CD14-positive monocyte (primary cell): ENCODE data around the gene COMMD1. TPM values are rescaled to one million over a fixed set of nuclear protein-coding genes. Genes with fewer than 3 reads are reported as not detected.

ENCODE experiments used
- DNase-seq, 3 donors: peaks; one replicate each; pipeline ENCODE4 v3.0.0-alpha.2; 2011 to 2022
- H2AFZ ChIP-seq: 2 replicates; pipeline ENCODE4 v1.6.0; 2012; ENCODE audit warnings: mild to moderate bottlenecking, low read depth, low read length, inconsistent platforms; ENCODE audit not compliant: insufficient read depth, poor library complexity, severe bottlenecking
- H3K27ac ChIP-seq, 2 donors: 1 replicate in 1 of 2; 2 replicates in 1 of 2; pipeline ENCODE4 v1.5.1; 2012 to 2013; ENCODE audit warnings: low read length in 2 of 2, control low read depth in 1 of 2, inconsistent platforms in 1 of 2, low read depth in 1 of 2, mild to moderate bottlenecking in 1 of 2
- H3K27me3 ChIP-seq, 2 donors: one replicate each; pipeline versions ENCODE4 v1.6.0 to v1.6.1; 2011 to 2013; ENCODE audit warnings: low read length in 2 of 2; ENCODE audit not compliant: control insufficient read depth in 2 of 2, insufficient read depth in 2 of 2
- H3K36me3 ChIP-seq, 2 donors: replicated peaks in 1 of 2; 1 replicate in 1 of 2; 2 replicates in 1 of 2; pipeline versions ENCODE4 v1.5.1 to v1.6.1; 2012 to 2013; ENCODE audit warnings: low read length in 2 of 2, control low read depth in 1 of 2, inconsistent platforms in 1 of 2, mild to moderate bottlenecking in 1 of 2; ENCODE audit not compliant: insufficient read depth in 2 of 2, control insufficient read depth in 1 of 2
- H3K4me1 ChIP-seq, 2 donors: 1 replicate in 1 of 2; 2 replicates in 1 of 2; pipeline versions ENCODE4 v1.5.1 to v1.6.1; 2012 to 2013; ENCODE audit warnings: low read length in 2 of 2, control low read depth in 1 of 2, inconsistent platforms in 1 of 2, mild to moderate bottlenecking in 1 of 2, moderate library complexity in 1 of 2; ENCODE audit not compliant: insufficient read depth in 2 of 2, control insufficient read depth in 1 of 2
- H3K4me2 ChIP-seq: replicated peaks from 2 replicates; pipeline ENCODE3; 2012; ENCODE audit warnings: low read length, moderate library complexity, mild to moderate bottlenecking; ENCODE audit not compliant: poor library complexity, severe bottlenecking; ENCODE audit errors: extremely low read depth
- H3K4me3 ChIP-seq, 3 experiments: fragments of 200-600 bp in 1 of 3; sonication (generic) in 1 of 3; replicated peaks in 1 of 3; 1 replicate in 2 of 3; 2 replicates in 1 of 3; pipeline ENCODE4 v1.5.1; 2011 to 2013; ENCODE audit warnings: low read length in 3 of 3, mild to moderate bottlenecking in 3 of 3, control low read depth in 2 of 3, low read depth in 2 of 3, inconsistent platforms in 1 of 3, moderate library complexity in 1 of 3
- H3K79me2 ChIP-seq: 2 replicates; pipeline ENCODE4 v1.6.0; 2012; ENCODE audit warnings: mild to moderate bottlenecking, control low read depth, inconsistent platforms, low read length, moderate library complexity; ENCODE audit not compliant: insufficient read depth
- H3K9ac ChIP-seq: 2 replicates; pipeline ENCODE4 v1.6.0; 2017; ENCODE audit warnings: low read length, mild to moderate bottlenecking; ENCODE audit not compliant: insufficient read depth, poor library complexity, severe bottlenecking
- H3K9me3 ChIP-seq, 2 donors: replicated peaks in 1 of 2; 1 replicate in 1 of 2; 2 replicates in 1 of 2; pipeline versions ENCODE4 v1.5.1 to v1.6.1; 2012 to 2013; ENCODE audit warnings: low read length in 2 of 2, control low read depth in 1 of 2; ENCODE audit not compliant: control insufficient read depth in 1 of 2, insufficient read depth in 1 of 2
- H4K20me1 ChIP-seq: 2 replicates; pipeline ENCODE4 v1.6.0; 2012; ENCODE audit warnings: mild to moderate bottlenecking, low read length, control low read depth, moderate library complexity; ENCODE audit not compliant: insufficient read depth
- H3K27ac Mint-ChIP-seq, 7 donors: one replicate each; pipeline ENCODE4 v1.8.0; 2020; ENCODE audit warnings: mild to moderate bottlenecking in 7 of 7, mixed read lengths in 7 of 7, moderate library complexity in 6 of 7, inconsistent platforms in 2 of 7
- H3K27me3 Mint-ChIP-seq, 3 donors: one replicate each; pipeline ENCODE4 v1.8.0; 2021 to 2022; ENCODE audit warnings: low read depth in 3 of 3, mild to moderate bottlenecking in 3 of 3, mixed read lengths in 3 of 3, moderate library complexity in 3 of 3, inconsistent platforms in 1 of 3
- H3K36me3 Mint-ChIP-seq, 2 donors: one replicate each; pipeline ENCODE4 v1.8.0; 2020; ENCODE audit warnings: mixed read lengths in 2 of 2, inconsistent platforms in 1 of 2, mild to moderate bottlenecking in 1 of 2
- H3K4me1 Mint-ChIP-seq: one replicate; pipeline ENCODE4 v1.8.0; 2020; ENCODE audit warnings: mild to moderate bottlenecking, mixed read lengths
- H3K4me3 Mint-ChIP-seq, 2 donors: one replicate each; pipeline ENCODE4 v1.8.0; 2020; ENCODE audit warnings: mild to moderate bottlenecking in 2 of 2, mixed read lengths in 2 of 2, moderate library complexity in 1 of 2
- H3K9me3 Mint-ChIP-seq, 7 donors: one replicate each; pipeline ENCODE4 v1.8.0; 2020 to 2022; ENCODE audit warnings: mixed read lengths in 7 of 7, mild to moderate bottlenecking in 6 of 7, moderate library complexity in 6 of 7, inconsistent platforms in 2 of 7
- WGBS: methylation state at CpG from one replicate; pipeline ENCODE4 v1.1.5; 2013; ENCODE audit warnings: missing lambda C conversion rate; ENCODE audit not compliant: insufficient coverage; 5-methylcytosine and 5-hydroxymethylcytosine counted together
- intact Hi-C, 2 donors: fragments of 100-400 bp; cut with micrococcal nuclease; formaldehyde crosslinking; loops; one replicate each; pipeline versions ENCODE4 v1.15.0 to v1.15.1; 2023
- polyA plus RNA-seq, 3 donors: library from polyadenylated mRNA; depleted of rRNA in 1 of 3; unstranded in 2 of 3; stranded (reverse) in 1 of 3; fragments of 300-500 nt in 2 of 3; fragments of >200 nt in 1 of 3; fragmentation: Illumina TruSeq in 2 of 3; gene quantifications; 1 replicate in 2 of 3; 2 replicates in 1 of 3; pipeline ENCODE4 v1.2.3, GENCODE V29; 2012 to 2021
- TF ChIP-seq, protein P1 (sequence below): fragments of 200-600 bp; IDR thresholded peaks from one replicate; pipeline ENCODE4 v1.8.0; 2022; ENCODE audit warnings: antibody characterized with exemption, mild to moderate bottlenecking

The COMMD1 gene
- polyA plus RNA-seq, 3 donors: 25.2 to 82.1 (median 70.7) TPM

DNA sequence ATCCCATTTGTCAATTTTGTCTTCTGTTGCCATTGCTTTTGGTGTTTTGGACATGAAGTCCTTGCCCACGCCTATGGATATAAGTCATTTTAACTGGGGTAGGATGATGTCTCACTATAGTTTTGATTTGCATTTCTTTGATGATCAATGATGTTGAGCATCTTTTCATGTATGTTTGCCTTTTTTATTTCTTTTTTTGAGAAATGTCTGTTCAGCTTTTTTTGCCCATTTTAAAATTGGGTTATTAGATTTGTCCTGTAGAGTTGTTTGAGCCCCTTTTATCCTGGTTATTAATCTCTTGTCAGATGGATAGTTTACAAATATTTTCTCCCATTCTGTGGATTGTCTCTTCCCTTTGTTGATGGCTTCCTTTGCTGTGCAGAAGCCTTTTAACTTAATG lies 75.3 kb downstream of the COMMD1 start:
- no peaks in the 10 kb centered on the region for H3K36me3 Mint-ChIP-seq
- TF ChIP-seq, protein P1, sequence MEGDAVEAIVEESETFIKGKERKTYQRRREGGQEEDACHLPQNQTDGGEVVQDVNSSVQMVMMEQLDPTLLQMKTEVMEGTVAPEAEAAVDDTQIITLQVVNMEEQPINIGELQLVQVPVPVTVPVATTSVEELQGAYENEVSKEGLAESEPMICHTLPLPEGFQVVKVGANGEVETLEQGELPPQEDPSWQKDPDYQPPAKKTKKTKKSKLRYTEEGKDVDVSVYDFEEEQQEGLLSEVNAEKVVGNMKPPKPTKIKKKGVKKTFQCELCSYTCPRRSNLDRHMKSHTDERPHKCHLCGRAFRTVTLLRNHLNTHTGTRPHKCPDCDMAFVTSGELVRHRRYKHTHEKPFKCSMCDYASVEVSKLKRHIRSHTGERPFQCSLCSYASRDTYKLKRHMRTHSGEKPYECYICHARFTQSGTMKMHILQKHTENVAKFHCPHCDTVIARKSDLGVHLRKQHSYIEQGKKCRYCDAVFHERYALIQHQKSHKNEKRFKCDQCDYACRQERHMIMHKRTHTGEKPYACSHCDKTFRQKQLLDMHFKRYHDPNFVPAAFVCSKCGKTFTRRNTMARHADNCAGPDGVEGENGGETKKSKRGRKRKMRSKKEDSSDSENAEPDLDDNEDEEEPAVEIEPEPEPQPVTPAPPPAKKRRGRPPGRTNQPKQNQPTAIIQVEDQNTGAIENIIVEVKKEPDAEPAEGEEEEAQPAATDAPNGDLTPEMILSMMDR: no peak
- peaks cover 3 to 18% (median 7%) of the 10 kb centered on the region in 7 donors for H3K9me3 Mint-ChIP-seq
- H3K27ac ChIP-seq: no peak overlapping the region
- H3K9me3 ChIP-seq: no peaks in the 10 kb centered on the region
- no peaks in the 10 kb centered on the region for H3K79me2 ChIP-seq
- no peaks in the 10 kb centered on the region for H3K27me3 Mint-ChIP-seq
- H3K9ac ChIP-seq: no peak overlapping the region
- 100% methylated on average over 1 of the region's 1 CpG for WGBS
- H2AFZ ChIP-seq: no peak overlapping the region
- peaks cover 4 to 10% of the 10 kb centered on the region in 2 donors for H3K4me1 ChIP-seq
- H3K4me3 ChIP-seq: no peak overlapping the region
- H3K4me2 ChIP-seq: no peak overlapping the region
- H3K4me1 Mint-ChIP-seq: peaks cover 12% of the 10 kb centered on the region
- no peaks in the 10 kb centered on the region for H3K27me3 ChIP-seq
- intact Hi-C loops: no loop called here
- H3K4me3 Mint-ChIP-seq: no peak overlapping the region
- no peaks in the 10 kb centered on the region for H4K20me1 ChIP-seq
- no peak for DNase-seq
- no peak overlapping the region for H3K27ac Mint-ChIP-seq
- H3K36me3 ChIP-seq: no peaks in the 10 kb centered on the region

DNA sequence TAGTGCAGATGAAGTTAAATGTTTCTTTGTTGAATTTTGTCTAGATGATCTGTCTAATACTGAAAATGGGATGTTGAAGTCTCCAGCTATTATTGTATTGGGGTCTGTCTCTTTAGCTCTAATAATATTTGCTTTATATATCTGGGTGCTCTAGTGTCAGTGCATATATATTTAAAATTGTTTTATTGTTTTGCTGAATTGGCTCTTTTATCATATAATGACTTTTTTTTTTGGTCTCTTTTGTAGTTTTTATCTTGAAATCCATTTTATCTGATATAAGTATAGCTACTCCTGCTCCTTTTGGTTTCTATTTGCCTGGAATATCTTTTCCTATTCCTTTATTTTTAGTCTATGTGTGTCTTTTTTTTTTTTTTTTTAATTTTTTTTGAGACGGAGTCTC lies 79.2 kb downstream of the COMMD1 start:
- peaks cover 2 to 3% of the 10 kb centered on the region in 2 donors for H3K36me3 Mint-ChIP-seq
- peaks cover 2% of the 10 kb centered on the region for H3K4me1 Mint-ChIP-seq
- no peak overlapping the region for H3K4me3 Mint-ChIP-seq
- Histone ChIP-seq H3K4me3 (no peak overlapping the region), H3K27ac (no peak overlapping the region), H3K27me3 (no peaks in the 10 kb centered on the region), H3K79me2 (no peaks in the 10 kb centered on the region), H4K20me1 (no peaks in the 10 kb centered on the region), H3K36me3 (no peaks in the 10 kb centered on the region), H3K4me2 (no peak overlapping the region), H3K9me3 (peaks cover 0 to 3% of the 10 kb centered on the region in 2 donors), H2AFZ (no peak overlapping the region), H3K4me1 (no peaks in the 10 kb centered on the region), H3K9ac (no peak overlapping the region)
- peaks cover 0 to 2% (median 0%) of the 10 kb centered on the region in 3 donors for H3K27me3 Mint-ChIP-seq
- WGBS: no CpG with 5 or more reads among the region's 1 CpG
- no peak for DNase-seq
- H3K9me3 Mint-ChIP-seq: peaks cover 3 to 23% (median 11%) of the 10 kb centered on the region in 7 donors
- H3K27ac Mint-ChIP-seq: no peak overlapping the region
- intact Hi-C loops: no loop called here
- TF ChIP-seq, protein P1: no peak
